Occipital lobe (tissue), 2 donors: ENCODE measurements around the gene MED1. TPM values are rescaled to one million over a fixed set of nuclear protein-coding genes. Genes with fewer than 3 reads are reported as not detected.
"Not testable (repeated sequence)": the region's sequence is repeated elsewhere in the genome, so short reads cannot be mapped to it uniquely, and the experiment has no call there.

Experiments used
- DNase-seq: peaks from one replicate; lab custom pipeline; 2025; lab: John Stamatoyannopoulos, UW
- total RNA-seq: library from RNA; depleted of rRNA; stranded (reverse); fragments of >200 nt; gene quantifications from one replicate; pipeline ENCODE4 v1.2.3, GENCODE V29; 2014

The MED1 gene
- total RNA-seq, 1 donor from 2014 or later = 30.7 TPM

DNA sequence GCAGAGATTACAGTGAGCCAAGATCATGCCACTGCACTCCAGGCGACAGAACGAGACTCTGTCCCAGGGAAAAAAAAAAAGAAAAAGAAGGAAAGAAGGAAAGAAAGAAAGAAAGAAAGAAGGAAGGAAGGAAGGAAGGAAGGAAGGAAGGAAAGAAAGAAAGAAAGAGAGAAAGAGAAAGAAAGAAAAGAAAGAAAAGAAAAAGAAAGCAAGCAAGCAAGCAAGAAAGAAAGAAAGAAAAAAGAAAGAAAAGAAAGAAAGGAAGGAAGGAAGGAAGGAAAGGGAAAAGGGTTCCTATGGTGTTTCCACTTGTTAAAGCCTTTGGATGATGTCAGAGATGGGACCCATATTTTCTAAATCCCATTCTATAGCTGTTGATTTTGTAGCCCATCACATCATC is 11.2 kb downstream of the MED1 start:
- DNase-seq = not testable (repeated sequence)

DNA sequence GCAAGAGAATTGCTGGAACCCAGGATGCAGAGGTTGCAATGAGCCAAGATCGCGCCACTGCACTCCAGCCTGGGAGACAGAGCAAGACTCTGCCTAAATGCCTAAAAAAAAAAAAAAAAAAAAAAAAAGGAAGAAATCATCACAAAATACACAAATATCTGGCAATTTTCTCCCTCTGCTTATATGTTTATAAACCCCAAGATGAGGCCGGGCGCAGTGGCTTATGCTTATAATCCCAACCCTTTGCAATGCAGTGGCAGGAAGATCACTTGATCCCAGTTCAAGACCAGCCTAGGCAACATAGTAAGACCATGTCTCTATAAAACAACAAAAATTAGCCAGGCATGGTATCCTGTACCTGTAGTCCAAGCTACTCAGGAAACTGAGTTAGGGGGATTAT is 21.5 kb downstream of the MED1 start:
- no peak for DNase-seq

GRCh38 chr17:39416141-39416540 is 34.9 kb downstream of the MED1 start:
- no peak for DNase-seq

DNA sequence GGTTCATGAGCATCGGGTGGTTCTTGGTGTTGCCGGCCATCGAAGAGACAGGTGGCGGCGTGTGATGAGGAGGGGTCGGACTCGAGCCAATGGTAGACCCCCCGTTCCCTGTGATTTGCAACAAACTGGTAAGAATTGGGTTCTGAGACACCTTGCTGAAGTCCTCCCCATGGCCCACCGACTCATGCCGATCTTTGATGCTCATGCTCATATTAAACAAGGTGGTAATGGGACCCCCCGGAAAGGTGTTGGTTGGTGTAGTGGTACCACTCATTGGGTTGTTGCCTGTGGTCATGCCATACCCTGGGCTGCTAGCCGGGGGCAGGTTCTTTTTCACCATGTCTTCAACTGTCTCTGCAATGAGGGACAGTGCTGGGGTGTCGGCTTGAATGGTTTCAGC is 40.8 kb downstream of the MED1 start:
- DNase-seq = no peak

DNA sequence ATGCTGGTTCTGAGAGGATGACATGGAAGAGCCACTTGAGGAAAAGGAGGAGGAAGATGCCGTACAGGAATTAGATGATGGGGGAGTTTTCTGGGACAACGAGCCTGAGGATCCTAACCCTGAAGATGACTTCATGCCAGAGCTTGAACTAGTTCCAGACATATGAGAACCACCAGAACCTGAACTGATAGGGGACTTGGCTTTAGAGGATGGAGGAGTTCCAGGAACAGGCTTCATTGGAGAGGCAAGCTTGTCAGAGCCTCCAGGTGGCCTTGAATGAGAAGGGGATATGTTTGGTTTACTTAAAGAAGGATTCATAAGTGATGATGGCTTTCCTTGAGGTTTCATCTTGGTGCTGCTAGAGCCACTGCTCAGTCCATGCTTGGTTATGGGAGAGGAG is 42.7 kb downstream of the MED1 start:
- DNase-seq = no peak

GRCh38 chr17:39406951-39407350 is 44.1 kb downstream of the MED1 start:
- no peak for DNase-seq

DNA sequence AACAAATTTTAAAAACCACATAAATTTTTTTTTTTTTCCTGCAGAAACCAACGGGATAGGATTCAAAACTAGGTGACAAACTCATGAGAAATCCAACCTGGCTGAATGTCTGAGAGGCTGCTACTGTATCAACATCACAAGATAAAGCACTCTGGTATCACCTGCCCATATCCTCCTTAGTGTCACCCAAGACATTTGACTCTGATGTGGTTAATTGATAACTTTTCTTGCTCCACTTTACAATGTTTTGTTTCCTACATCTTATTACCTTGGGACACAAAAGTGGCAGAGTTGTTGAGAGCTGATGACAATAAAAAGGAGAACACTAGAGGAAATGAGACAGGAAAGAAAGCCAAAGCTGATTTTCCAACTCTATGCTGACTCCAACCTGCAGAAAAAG is 45.6 kb downstream of the MED1 start:
- DNase-seq = no peak

DNA sequence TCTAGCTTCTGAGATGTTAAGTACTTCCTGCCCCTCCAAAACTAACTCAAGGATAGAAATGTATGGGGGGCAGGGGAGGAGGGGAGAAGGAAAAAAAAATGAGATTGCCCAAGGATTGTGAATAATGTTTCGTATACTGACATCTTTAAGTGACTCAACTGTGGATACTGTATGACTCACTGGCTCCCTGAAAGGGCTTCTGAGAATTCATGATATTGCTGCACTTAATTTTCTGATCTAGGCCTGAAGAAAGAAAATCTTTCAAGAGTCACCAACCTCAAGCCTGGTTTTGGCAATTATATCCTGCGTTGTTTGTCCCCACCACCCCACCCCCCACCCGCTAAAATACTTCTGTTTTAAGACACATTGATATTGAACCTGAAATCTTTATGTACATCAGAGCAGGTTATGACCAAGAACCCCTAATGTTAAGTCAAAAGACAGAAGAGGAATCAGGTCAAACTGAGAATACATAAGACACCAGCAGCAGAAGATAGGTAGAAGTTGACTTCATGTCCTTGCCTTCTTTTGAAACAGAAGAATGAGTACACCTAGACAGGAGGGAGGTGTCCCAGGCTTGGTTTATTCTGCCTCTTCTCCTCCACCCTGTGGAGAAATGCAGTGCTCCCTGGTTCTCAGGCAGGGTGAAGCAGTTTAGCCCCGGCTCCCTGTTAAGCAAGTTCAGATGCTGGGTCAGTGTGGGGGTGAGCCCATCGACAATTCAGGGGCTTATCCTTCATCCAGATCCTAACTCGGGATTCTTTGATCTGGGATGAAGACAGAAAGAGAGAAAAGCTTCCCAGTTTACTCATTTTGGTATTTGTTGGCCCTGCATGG is 46.3 kb downstream of the MED1 start:
- DNase-seq = no peak

- no peak for DNase-seq
Measured at GRCh38 chr17:39402890-39403605, 48.0 kb downstream of the MED1 start.

- peak; percentile 94 for DNase-seq
Measured at GRCh38 chr17:39402244-39402889, 48.7 kb downstream of the MED1 start.

- peak; percentile 85 for DNase-seq
Measured at GRCh38 chr17:39401412-39402243, 49.4 kb downstream of the MED1 start, which contains the start of gene FBXL20. Gene FBXL20, minus strand, starts transcription at chr17:39401626. Its CDS starts 224 bp downstream, at chr17:39401402.

DNA sequence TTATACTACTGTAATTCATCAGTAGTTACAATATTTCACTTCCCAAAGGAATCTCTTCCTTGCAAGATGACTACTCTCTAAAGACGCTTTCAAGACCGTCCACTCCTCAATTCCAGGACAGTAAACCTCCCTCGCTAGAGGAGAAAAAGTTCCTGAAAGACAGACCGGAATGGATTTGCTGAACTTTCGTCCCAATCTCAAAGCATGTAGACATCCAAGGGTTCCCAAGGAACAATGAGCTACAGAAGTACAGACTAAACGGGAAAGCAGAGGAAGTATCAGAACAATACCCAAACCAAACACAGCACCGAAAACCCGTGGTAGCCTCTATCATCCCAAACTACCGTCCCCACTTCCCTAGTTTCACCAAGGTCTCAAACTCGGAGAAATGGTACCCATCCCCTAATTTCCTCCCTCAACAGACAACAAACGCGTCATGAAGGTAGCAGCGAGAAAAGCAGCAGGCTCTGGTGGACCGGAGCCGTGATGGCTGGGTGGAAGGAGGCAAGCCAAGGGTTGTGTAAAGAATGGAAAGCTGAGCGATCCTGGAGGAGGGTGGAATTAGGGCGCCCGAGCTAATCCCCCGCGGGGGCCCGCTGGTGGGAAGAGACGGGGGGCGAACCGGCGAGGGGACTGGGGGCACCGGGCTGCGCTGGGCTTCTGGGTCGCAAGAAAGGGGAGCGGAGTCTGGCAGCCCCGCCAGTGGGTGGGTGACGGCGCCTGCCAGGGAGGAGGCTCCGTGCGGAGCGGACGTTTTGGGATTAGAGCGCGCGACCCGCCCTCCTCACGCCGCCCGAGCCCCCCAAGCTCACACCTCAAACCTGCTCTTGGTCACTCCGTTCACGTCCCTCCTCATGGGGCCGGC is 50.3 kb downstream of the MED1 start:
- no peak for DNase-seq

GRCh38 chr17:39399791-39400190 is 51.3 kb downstream of the MED1 start:
- DNase-seq = no peak

DNA sequence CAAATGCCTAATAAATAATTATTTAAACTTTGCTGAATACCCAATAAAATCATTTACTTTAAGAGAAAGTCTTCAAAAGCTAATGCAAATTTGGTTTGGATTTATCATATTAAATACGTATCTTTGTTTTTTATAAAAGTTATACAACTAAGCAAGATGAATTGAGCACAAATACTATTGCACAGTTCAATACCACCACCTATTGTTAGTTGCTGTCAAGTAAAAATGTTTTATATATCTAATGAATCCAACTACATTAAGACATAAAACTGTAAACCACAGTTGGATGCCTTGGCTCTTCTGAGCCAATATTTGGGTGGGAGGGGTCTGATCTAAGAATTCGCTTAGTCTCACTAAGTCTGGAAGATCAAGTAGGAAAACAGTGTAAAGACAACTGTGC is 57.3 kb downstream of the MED1 start:
- DNase-seq = no peak

GRCh38 chr17:39391448-39391847 is 59.6 kb downstream of the MED1 start:
- no peak for DNase-seq

DNA sequence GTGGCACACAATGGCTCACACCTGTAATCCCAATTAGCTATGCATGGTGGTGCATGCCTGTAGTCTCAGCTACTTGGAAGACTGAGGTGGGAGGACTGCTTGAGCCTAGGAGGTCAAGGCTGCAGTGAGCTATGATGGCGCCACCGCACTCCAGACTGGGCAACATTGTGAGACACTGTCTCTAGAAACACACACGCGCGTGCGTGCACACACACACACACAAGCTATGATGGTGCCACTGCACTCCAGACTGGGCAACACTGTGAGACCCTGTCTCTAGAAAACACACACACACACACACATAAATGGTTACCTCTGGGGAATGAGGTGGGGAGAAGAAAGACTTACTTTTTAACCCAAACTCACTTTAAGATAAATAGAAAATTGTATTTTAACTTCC is 66.0 kb downstream of the MED1 start:
- DNase-seq = no peak

- DNase-seq = no peak
Measured at GRCh38 chr17:39380144-39380543, 70.9 kb downstream of the MED1 start.

- no peak for DNase-seq
Measured at GRCh38 chr17:39376434-39376833, 74.6 kb downstream of the MED1 start.

GRCh38 chr17:39367805-39368204 is 83.3 kb downstream of the MED1 start:
- DNase-seq = not testable (repeated sequence)

DNA sequence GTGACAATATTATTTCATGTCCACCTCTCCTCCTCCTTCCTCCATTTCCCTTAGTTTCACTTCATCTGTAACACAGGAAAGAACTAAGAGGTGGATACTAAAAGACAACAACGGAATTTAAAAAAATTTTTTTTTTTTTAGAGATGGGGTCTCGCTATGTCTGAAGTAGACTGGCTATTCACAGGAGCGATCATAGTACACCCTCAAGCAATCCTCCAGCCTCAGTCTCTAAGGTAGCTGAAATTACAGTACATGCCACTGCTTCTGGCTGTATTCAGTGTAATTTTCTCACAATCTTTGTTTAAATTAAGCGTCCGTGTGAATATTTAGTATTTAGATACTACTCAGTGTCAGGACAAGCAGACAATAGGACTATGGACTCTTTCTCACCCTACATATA is 85.2 kb downstream of the MED1 start:
- no peak for DNase-seq
